NOMO-1 treated with DMSO at 0.1 percent for 48 hours (cell line): ENCODE results near the gene PLXNA4.
A peak's percentile ranks its signal among the peaks of the same experiment; 100 is the strongest.

Source experiments
- DNase-seq: peaks from one replicate; lab custom pipeline; 2025; ENCODE audit not compliant: unreplicated experiment; lab: John Stamatoyannopoulos, UW

PLXNA4 gene

GRCh38 chr7:132590162-132590561 lies 13.9 kb upstream of the PLXNA4 start:
- DNase-seq: no peak

- DNase-seq: no peak
Measured at GRCh38 chr7:132588596-132588995, 12.3 kb upstream of the PLXNA4 start.

DNA sequence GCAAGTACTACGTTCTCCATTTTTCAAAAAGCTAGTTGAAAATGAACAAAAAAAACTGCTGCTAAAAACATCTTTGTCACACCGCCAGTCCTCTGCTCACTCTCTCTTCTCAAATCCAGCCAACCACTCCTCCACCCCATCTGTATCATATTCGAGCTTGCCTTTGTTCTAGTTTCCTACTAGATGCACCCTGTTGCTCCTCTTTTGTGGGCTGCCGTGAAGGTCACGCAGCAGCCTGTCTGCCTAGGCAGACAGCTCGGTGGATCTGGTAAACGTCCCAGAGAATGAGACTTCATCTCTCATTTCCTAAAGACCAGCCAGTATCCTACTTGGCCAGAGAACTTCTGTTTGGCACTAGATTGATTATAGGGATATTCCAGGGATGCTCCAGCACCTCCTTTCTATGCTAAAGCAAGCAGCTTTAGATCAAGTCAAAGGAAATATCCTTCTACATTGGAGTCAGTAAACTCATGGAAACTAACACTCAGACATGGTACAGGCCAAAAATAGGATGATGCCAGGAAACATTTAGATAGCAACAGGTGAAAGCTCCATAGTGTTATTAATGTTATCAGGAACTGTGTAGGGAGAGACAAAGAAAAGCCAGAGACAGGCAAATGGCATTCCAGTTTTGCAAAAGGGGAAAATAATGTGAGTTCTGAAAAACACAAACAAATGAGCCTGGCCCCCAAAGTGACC lies 8.7 kb upstream of the PLXNA4 start:
- no peak for DNase-seq

DNA sequence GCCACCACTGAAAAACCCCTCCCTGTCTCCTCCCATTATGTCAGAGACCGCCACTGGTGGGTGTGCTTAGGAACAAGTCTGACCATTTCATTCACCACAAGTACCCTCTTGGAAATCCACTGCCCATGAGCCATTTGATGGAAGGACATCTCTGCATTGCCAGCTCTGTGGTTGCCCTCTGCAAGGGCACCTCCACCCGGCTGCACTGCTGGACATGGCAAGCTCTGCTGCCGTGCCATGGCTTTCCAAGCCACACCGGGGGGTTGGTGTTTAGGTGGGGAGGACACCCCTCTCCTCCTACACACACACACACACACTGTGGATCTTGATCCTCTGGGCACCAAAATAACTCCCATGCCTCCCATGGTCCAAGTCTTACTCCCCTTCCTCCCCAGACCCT lies 5.2 kb upstream of the PLXNA4 start:
- no peak for DNase-seq

DNA sequence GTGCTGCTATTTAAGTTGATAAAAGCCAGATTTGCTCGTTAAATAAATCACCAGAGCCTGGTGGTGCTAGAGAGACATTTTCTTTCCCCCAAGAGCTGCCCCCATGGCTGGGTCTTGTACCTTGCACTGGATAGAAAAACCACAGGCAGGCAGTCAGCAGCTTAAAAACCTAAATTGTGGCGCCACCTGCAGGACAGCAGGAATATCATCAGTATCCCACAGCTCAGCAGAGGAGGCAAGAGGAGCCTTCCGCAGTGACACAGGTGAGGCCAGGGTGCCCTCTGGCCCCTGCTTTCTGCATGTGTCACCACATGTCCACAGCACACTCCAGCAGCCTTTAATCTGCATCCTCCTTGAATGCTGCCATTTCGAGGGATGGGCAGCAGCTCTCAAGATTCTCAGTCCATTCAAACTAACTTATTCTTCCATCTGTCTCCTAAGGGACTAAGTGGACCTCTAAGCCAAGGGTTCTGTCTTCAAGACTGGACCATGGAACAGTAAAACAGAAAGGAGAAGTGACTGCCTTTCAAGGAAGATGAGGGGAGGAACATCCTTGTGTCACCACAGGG lies 4.5 kb upstream of the PLXNA4 start:
- DNase-seq: peak; percentile 24

DNA sequence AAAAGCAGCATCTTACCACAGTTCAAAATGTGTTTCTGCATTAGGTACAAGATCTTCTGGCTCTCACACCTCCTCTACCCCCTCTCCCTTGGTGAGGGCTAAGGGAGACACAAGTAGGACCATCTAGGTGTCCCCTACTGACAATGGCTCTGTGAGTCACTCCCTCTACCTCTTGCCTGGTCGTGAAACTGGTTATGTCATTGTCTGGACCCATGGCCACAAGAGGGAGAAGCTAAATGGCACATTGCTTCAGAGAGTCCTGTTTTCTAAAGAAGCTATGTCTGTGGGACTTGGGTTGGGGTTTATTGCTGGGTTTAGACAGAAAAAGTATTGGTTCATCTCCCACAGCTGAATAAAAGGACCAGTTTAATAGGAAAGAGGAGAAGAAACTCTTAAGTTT lies 4.0 kb upstream of the PLXNA4 start:
- DNase-seq: no peak

DNA sequence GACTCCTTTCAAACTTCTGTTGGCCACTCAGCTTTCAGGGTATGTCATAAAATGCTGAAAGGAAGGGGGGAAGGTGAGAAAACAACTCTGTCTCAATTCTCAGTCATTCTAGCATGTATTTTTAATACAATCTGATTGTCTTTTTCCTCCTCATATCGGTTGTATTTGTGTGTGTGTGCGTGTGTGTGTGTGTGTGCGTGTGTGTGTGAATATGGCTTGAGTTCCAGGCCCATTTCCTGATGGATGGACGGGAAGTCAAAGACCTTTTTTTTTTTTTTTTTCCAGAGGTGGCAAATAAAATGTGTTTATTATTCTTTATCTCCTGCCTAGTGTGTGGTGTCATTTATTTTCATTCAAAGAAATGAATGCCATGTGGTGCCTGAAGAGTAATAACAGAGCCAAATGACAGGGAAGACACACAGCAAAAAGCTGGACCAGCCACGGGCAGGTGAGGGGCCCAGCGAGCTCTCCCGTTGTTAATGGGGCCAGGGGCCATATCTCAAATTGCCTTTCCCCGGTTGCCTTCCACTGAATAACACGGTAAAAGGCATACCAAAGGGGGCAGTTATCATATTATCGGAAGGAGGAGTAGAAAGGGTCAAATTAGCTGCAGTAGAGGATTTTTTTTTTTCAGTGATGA lies 3.1 kb upstream of the PLXNA4 start:
- DNase-seq: no peak

- no peak for DNase-seq
Measured at GRCh38 chr7:132578826-132579225, 2.6 kb upstream of the PLXNA4 start.

DNA sequence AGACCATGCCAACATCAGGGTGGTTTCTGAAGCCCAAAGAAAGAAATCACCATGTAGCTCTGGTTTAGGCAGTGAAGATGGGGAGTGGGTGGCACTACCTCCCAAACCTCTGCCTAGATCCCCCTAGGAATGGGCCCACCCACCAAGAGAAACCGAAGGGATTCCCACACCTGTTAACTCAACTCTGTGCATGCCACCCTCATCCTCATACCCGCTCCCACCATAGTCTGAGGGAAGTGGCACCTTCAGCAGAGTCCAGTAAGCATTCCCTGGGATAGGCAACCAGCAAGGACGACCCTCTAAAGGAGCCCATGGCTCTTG lies 1.7 kb upstream of the PLXNA4 start:
- DNase-seq: no peak

DNA sequence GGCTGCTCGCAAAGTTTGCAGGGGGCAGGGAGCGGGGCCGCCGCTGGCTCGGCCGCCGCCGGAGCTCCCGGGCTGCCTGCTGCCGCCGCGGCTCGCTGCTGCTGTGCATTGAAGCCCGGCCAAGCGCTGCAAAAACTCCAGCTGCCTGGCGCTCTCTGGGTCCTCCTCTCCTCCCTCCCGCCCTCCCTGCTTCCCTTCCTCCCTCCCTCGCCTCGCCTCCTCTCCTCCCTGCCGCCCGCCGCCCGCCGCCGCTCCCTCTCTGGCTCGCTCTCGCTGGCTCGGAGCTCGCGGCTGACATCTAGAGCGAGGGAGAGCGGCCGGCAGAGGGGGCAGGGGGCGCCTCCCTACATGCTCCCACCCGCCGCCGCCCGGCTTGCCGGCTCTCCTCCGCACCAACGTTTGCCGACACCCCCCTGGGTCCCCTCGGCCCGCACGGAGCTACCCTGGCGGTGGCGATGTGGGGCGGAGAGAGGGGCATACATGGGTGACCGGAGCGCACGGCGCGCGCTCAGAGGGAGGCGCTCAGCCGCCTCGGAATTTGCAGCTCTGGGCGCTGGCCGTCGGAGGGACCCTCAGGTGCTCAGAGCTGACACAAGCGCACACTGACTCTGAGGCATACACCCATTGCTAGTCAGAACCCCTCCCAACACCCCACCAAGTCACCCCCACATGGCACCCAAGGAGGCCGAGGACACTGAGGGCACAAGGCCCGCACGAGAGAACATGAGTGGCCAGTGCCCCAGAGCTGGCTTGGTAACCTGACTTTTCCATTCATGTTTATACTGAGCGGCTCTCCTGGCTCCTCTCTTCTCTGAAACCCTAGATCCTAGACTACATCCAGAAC lies 1.2 kb upstream of the PLXNA4 start:
- DNase-seq: no peak

- no peak for DNase-seq
Measured at GRCh38 chr7:132576721-132577085, 433 bp upstream of the PLXNA4 start.

GRCh38 chr7:132575419-132575981 lies 770 bp downstream of the PLXNA4 start:
- no peak for DNase-seq

DNA sequence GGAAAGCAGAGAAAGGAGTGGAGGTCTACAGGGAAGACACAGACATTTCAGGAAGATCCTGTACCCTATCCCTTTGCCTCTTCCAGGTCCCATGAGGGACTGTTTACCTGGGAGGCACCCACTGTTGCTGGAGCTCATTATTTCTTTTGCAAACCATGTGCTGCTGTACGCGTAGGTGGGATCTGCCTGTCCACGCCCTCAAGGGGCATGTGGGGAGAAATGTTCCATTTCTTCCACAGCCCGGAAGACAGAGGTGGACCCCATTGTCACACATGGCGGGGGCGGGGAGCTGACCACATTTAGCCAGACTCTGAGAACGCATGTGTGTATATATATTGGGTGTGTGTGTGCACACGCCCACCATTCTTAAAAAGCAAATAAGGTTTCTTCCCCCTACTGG lies 2.0 kb downstream of the PLXNA4 start:
- no peak for DNase-seq

- no peak for DNase-seq
Measured at GRCh38 chr7:132573251-132573955, 2.9 kb downstream of the PLXNA4 start.

DNA sequence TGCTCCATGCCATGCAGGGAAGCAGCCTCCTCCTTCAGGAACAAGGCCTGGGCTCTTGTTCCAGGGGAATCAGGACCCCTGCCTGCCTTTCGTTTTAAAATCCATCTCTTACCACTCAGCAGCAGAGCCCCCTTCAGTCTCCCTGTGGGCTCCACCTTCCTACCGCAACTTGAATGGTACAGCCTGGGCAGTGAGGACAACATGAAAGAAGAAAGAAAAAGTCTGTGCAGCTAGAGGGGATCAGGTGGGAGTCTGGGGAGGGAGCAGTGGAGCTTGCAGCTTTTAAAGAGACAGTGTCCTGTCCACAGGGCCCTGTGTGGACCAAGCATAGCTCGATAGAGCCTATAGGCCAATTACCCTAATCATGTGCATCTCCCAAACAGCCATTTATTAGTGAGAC lies 3.7 kb downstream of the PLXNA4 start:
- no peak for DNase-seq

- no peak for DNase-seq
Measured at GRCh38 chr7:132571970-132572369, 4.3 kb downstream of the PLXNA4 start.

GRCh38 chr7:132569884-132570614 lies 6.2 kb downstream of the PLXNA4 start:
- no peak for DNase-seq

DNA sequence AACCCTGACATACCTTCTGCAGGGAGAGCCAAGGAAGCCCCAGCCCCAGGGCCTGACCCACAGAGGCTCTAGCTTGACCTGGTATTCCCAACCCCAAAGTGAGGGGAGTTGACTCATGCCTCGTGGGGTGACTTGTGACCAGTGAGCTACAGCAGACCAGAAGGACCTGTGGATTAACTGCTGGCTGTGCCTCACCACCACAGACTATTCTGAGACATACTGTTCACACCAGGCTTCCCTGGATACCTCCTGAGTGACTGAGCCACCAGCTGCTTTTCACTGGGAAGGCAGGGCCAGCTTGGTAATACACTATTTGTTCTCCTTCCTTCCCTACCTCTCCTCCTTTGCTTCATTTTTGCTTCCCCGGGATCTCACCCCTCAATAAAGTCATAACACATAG lies 7.3 kb downstream of the PLXNA4 start:
- DNase-seq: no peak

GRCh38 chr7:132565885-132566284 lies 10.4 kb downstream of the PLXNA4 start:
- DNase-seq: no peak

DNA sequence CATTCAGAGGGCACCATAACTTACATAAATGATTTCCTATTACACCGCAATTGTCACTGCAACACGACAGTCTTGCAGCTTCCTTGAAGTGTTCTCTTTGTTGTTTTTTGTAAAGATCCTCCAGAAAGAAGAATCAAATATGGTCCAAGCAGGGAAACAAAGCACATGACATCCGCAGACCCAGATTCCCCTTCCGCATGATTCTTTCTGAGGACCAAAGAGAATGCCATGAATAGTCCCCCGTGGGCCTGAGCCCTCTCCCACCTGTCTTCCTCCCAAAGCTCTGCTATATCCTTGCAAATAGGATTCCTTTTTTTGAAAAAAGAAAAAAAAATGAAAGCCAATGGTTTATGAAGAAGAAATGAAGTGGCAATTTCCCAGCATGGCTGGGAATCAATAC lies 10.8 kb downstream of the PLXNA4 start:
- DNase-seq: no peak
